Measurements from ENCODE around the gene CELSR1.
"Not testable (repeated sequence)": the region's sequence is repeated elsewhere in the genome, so short reads cannot be mapped to it uniquely, and the experiment has no call there.

The CELSR1 gene

GRCh38 chr22:46476547-46476941 lies 60.9 kb downstream of the CELSR1 start:
- Histone ChIP-seq H3K4me1 (peaks cover 38% of the 10 kb centered on the region), H3K4me3 (no peak overlapping the region), H4K20me1 (no peaks in the 10 kb centered on the region), H3K9me3 (peaks cover 14% of the 10 kb centered on the region), H3K36me3 (no peaks in the 10 kb centered on the region), H3K9ac (no peak overlapping the region), H3K27me3 (no peaks in the 10 kb centered on the region), H3K27ac (no peak overlapping the region), H3K4me2 (peak overlapping the region; percentile 39)
- TF ChIP-seq Cebpa-rat (IDR thresholded peaks at IDR 0.05): peak; percentile 47; the same call in 1 of the 2 replicates

- H4K20me1 ChIP-seq: no peaks in the 10 kb centered on the region
These were observed 63.4 kb downstream of the CELSR1 start for GRCh38 chr22:46473896-46474557.

GRCh38 chr22:46473021-46473779 lies 64.2 kb downstream of the CELSR1 start:
- no peak overlapping the region for H3K4me2 ChIP-seq
- no peak overlapping the region for H3K4me3 ChIP-seq
- H4K20me1 ChIP-seq: no peaks in the 10 kb centered on the region
- H3K9me3 ChIP-seq: peaks cover 14% of the 10 kb centered on the region
- TF ChIP-seq Cebpa-rat (IDR thresholded peaks at IDR 0.05): no peak
- peaks cover 12% of the 10 kb centered on the region for H3K4me1 ChIP-seq
- H3K27me3 ChIP-seq: no peaks in the 10 kb centered on the region
- H3K27ac ChIP-seq: no peak overlapping the region
- H3K36me3 ChIP-seq: no peaks in the 10 kb centered on the region
- no peak overlapping the region for H3K9ac ChIP-seq

More at GRCh38 chr22:46473896-46474557, 63.4 kb downstream of the CELSR1 start:
- Histone ChIP-seq H3K9me3 (peaks cover 14% of the 10 kb centered on the region), H3K27me3 (no peaks in the 10 kb centered on the region), H3K36me3 (no peaks in the 10 kb centered on the region), H3K4me3 (no peak overlapping the region), H3K4me1 (peaks cover 12% of the 10 kb centered on the region), H3K9ac (no peak overlapping the region), H3K4me2 (no peak overlapping the region), H3K27ac (no peak overlapping the region)
- TF ChIP-seq Cebpa-rat (IDR thresholded peaks at IDR 0.05): no peak

- Histone ChIP-seq H3K36me3 (no peaks in the 10 kb centered on the region), H3K4me1 (peaks cover 12% of the 10 kb centered on the region), H4K20me1 (no peaks in the 10 kb centered on the region), H3K4me2 (no peak overlapping the region), H3K9ac (no peak overlapping the region), H3K27me3 (no peaks in the 10 kb centered on the region), H3K4me3 (no peak overlapping the region), H3K27ac (no peak overlapping the region), H3K9me3 (peaks cover 14% of the 10 kb centered on the region)
- no peak for TF ChIP-seq Cebpa-rat (IDR thresholded peaks at IDR 0.05)
These were observed 64.8 kb downstream of the CELSR1 start for GRCh38 chr22:46472722-46473016.

GRCh38 chr22:46471901-46472721 lies 65.3 kb downstream of the CELSR1 start:
- peaks cover 14% of the 10 kb centered on the region for H3K9me3 ChIP-seq
- no peak for TF ChIP-seq Cebpa-rat (IDR thresholded peaks at IDR 0.05)
- H4K20me1 ChIP-seq: no peaks in the 10 kb centered on the region
- no peak overlapping the region for H3K4me2 ChIP-seq
- H3K4me1 ChIP-seq: peaks cover 10% of the 10 kb centered on the region
- no peak overlapping the region for H3K27ac ChIP-seq
- H3K9ac ChIP-seq: no peak overlapping the region
- H3K27me3 ChIP-seq: no peaks in the 10 kb centered on the region
- no peak overlapping the region for H3K4me3 ChIP-seq
- H3K36me3 ChIP-seq: no peaks in the 10 kb centered on the region

- H3K4me3 ChIP-seq, H3K4me1 ChIP-seq, H3K4me2 ChIP-seq, H3K36me3 ChIP-seq, H3K27ac ChIP-seq, H3K27me3 ChIP-seq, H3K9ac ChIP-seq, H4K20me1 ChIP-seq: not testable (repeated sequence)
- peaks cover 14% of the 10 kb centered on the region for H3K9me3 ChIP-seq
These were observed 66.1 kb downstream of the CELSR1 start for GRCh38 chr22:46471330-46471729.

- Histone ChIP-seq H3K4me1 (peaks cover 21% of the 10 kb centered on the region), H3K9me3 (0 out of 2 replicates have a peak, but pooled peaks cover 1% of the 10 kb centered on the region), H3K4me3 (no peak overlapping the region), H3K27ac (no peak overlapping the region), H4K20me1 (no peaks in the 10 kb centered on the region), H3K4me2 (no peak overlapping the region), H3K27me3 (no peaks in the 10 kb centered on the region), H3K36me3 (no peaks in the 10 kb centered on the region), H3K9ac (no peak overlapping the region)
- no peak for TF ChIP-seq Cebpa-rat (IDR thresholded peaks at IDR 0.05)
These were observed 67.7 kb downstream of the CELSR1 start for GRCh38 chr22:46469711-46470110.

GRCh38 chr22:46467006-46467405 lies 70.4 kb downstream of the CELSR1 start:
- Histone ChIP-seq H3K9me3 (no peaks in the 10 kb centered on the region), H3K4me1 (peaks cover 46% of the 10 kb centered on the region), H3K4me3 (no peak overlapping the region), H3K27me3 (no peaks in the 10 kb centered on the region), H3K36me3 (peaks cover 4% of the 10 kb centered on the region; the same call in 1 of the 2 replicates), H3K9ac (no peak overlapping the region), H4K20me1 (no peaks in the 10 kb centered on the region), H3K4me2 (no peak overlapping the region), H3K27ac (no peak overlapping the region)
- no peak for TF ChIP-seq Cebpa-rat (IDR thresholded peaks at IDR 0.05)

- H3K9ac ChIP-seq: no peak overlapping the region
These were observed 71.2 kb downstream of the CELSR1 start for GRCh38 chr22:46466255-46466676.

GRCh38 chr22:46465793-46466192 lies 71.6 kb downstream of the CELSR1 start:
- H3K27me3 ChIP-seq: no peaks in the 10 kb centered on the region
- peak overlapping the region; percentile 51 for H3K27ac ChIP-seq
- no peak overlapping the region for H3K9ac ChIP-seq
- no peaks in the 10 kb centered on the region for H4K20me1 ChIP-seq
- no peak overlapping the region for H3K4me3 ChIP-seq
- no peak for TF ChIP-seq Cebpa-rat (IDR thresholded peaks at IDR 0.05)
- H3K36me3 ChIP-seq: peaks cover 4% of the 10 kb centered on the region; the same call in 1 of the 2 replicates
- peaks cover 50% of the 10 kb centered on the region for H3K4me1 ChIP-seq
- H3K9me3 ChIP-seq: no peaks in the 10 kb centered on the region
- H3K4me2 ChIP-seq: peak overlapping the region; percentile 76

More at GRCh38 chr22:46466255-46466676, 71.2 kb downstream of the CELSR1 start:
- Histone ChIP-seq H3K27ac (peak overlapping the region; percentile 51), H3K27me3 (no peaks in the 10 kb centered on the region), H3K4me1 (peaks cover 49% of the 10 kb centered on the region), H3K4me3 (no peak overlapping the region), H3K36me3 (peaks cover 4% of the 10 kb centered on the region; the same call in 1 of the 2 replicates), H3K4me2 (peak overlapping the region; percentile 76), H4K20me1 (no peaks in the 10 kb centered on the region), H3K9me3 (no peaks in the 10 kb centered on the region)
- no peak for TF ChIP-seq Cebpa-rat (IDR thresholded peaks at IDR 0.05)

All from BLaER1 (cell line).